Spleen (tissue), 7 donors: Measurements from ENCODE around the gene LCE1F.

ENCODE experiments used
- POLR2AphosphoS5 ChIP-seq, 3 donors: sonication (generic); formaldehyde crosslinking; IDR thresholded peaks; one replicate each; pipeline ENCODE4 v1.5.1; 2017; ENCODE audit warnings: antibody characterized with exemption in 3 of 3
- TF ChIP-seq, protein P1 (sequence below), 11 experiments: fragments of 200-600 bp in 7 of 11; fragments of 450-650 bp in 4 of 11; sonication (generic) in 4 of 11; IDR thresholded peaks in 8 of 11; conservative IDR thresholded peaks in 3 of 11; 1 replicate in 7 of 11; 2 replicates in 4 of 11; pipeline versions ENCODE4 v1.4.0 to v1.8.0; 2016 to 2021; ENCODE audit warnings: antibody characterized with exemption in 11 of 11, inconsistent platforms in 4 of 11, mild to moderate bottlenecking in 1 of 11
- donor health status: DM: no; HTN: no; CAD: no; lungs with moderate emphysema.
- donor health status: DM: no; HTN: no; CAD: no.
- donor health status: DM: no; HTN: no; CAD: no.

DNA sequence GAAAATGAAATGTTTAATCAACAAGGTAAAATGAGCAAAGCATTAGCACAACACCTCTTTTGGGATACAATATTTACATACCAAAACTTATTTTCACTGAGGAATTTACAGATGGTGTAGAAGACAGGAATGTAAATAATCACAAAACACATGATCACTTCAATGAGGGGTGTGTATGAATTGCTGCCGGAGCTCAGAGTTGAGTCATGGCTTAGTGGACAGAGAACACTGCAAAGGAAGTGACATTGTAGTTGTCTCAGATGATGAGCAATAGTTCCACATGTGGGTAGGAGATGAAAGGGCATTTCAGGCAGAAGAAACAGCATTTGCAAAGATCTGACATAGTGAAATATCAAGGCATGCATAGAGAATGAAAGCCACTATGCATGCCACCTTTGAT is 22.7 kb upstream of the LCE1F start:
- TF ChIP-seq, protein P1, sequence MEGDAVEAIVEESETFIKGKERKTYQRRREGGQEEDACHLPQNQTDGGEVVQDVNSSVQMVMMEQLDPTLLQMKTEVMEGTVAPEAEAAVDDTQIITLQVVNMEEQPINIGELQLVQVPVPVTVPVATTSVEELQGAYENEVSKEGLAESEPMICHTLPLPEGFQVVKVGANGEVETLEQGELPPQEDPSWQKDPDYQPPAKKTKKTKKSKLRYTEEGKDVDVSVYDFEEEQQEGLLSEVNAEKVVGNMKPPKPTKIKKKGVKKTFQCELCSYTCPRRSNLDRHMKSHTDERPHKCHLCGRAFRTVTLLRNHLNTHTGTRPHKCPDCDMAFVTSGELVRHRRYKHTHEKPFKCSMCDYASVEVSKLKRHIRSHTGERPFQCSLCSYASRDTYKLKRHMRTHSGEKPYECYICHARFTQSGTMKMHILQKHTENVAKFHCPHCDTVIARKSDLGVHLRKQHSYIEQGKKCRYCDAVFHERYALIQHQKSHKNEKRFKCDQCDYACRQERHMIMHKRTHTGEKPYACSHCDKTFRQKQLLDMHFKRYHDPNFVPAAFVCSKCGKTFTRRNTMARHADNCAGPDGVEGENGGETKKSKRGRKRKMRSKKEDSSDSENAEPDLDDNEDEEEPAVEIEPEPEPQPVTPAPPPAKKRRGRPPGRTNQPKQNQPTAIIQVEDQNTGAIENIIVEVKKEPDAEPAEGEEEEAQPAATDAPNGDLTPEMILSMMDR (IDR thresholded peaks at IDR 0.05 in 8 of 11, conservative IDR thresholded peaks at IDR 0.05 in 3 of 11), result no peak
- TF ChIP-seq POLR2AphosphoS5 (IDR thresholded peaks at IDR 0.05), result no peak
